ENCODE data around the gene HAUS1.
"Not testable (repeated sequence)": the region's sequence is repeated elsewhere in the genome, so short reads cannot be mapped to it uniquely, and the experiment has no call there.

HAUS1 gene

GRCh38 chr18:46141199-46141598, 37.0 kb downstream of the HAUS1 start:
- no peaks in the 10 kb centered on the region for H3K27me3 ChIP-seq (ENCODE audit: control insufficient read depth, insufficient read depth, low read length)
- H3K4me3 ChIP-seq (ENCODE audit: low read length): no peak overlapping the region
- H3K4me1 ChIP-seq (ENCODE audit: control insufficient read depth, insufficient read depth, low read length): no peaks in the 10 kb centered on the region
- H3K27ac ChIP-seq (ENCODE audit: low read depth, low read length): no peak overlapping the region
- H3K9ac ChIP-seq (ENCODE audit: low read length): no peak overlapping the region
- no peaks in the 10 kb centered on the region for H3K36me3 ChIP-seq (ENCODE audit: control insufficient read depth, insufficient read depth, low read length)

GRCh38 chr18:46148810-46149209, 44.6 kb downstream of the HAUS1 start:
- Histone ChIP-seq H3K36me3 (ENCODE audit: control insufficient read depth, insufficient read depth, low read length) (no peaks in the 10 kb centered on the region), H3K27ac (ENCODE audit: low read depth, low read length) (no peak overlapping the region), H3K27me3 (ENCODE audit: control insufficient read depth, insufficient read depth, low read length) (no peaks in the 10 kb centered on the region), H3K4me3 (ENCODE audit: low read length) (no peak overlapping the region), H3K4me1 (ENCODE audit: control insufficient read depth, insufficient read depth, low read length) (no peaks in the 10 kb centered on the region), H3K9ac (ENCODE audit: low read length) (no peak overlapping the region)

DNA sequence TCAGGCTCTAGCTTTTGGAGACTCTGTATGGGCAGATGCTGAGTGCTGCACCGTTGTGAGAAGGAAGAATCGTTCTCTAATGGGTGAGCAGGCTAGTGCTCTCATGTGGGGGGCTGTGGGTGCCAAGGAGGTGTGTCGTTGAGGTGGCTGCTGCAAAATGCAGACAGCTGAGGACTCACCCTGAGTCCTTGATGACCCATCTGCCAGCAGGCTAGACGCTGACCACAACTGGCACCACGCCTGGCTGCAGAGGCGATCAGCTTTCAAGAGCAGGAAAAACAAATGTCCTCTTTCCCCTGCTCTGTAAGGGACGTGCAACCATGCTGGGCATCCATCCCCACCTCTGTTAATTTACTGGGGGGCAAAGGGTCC, 48.2 kb downstream of the HAUS1 start:
- Histone ChIP-seq H3K27ac (ENCODE audit: low read depth, low read length) (no peak overlapping the region), H3K27me3 (ENCODE audit: control insufficient read depth, insufficient read depth, low read length) (no peaks in the 10 kb centered on the region), H3K4me1 (ENCODE audit: control insufficient read depth, insufficient read depth, low read length) (no peaks in the 10 kb centered on the region), H3K9ac (ENCODE audit: low read length) (no peak overlapping the region), H3K36me3 (ENCODE audit: control insufficient read depth, insufficient read depth, low read length) (no peaks in the 10 kb centered on the region), H3K4me3 (ENCODE audit: low read length) (no peak overlapping the region)

DNA sequence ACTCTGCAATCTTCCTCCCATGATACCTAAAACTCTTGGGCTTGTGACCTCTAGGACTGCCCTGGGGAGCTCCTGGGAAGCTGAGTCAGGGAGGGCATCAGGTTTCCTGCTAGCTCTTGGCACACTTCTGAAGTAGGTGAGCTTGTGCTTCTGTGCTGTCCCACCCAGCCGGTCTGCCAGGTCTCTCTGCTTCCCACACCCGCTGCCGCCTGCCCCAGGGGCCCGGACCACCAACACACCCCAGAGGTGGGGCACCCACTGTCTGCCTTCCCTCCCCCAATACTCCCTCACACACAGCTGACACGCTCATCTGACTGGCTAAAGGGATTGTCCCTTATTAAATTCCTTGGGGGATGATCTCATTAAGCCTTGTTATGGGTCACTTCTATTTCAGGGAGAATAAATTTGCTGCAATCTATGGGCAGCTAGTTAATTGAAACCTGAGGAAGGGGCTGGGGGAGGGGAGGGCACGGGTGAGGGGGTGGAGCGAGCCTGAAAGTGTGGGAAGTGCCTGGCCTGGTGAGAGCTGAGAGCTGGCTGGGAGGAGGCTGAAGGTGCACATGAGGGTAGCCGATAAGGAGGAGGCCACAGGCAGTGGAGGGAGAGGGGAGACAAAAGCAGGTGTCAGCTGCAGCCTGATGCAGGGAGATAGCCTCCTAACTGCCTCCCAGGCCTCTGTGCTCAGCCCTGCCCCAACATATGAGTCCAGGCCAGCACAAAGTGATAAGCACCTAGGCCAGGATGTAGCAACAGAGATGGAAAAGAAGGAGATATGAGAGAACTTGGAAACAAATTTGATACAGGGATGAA, 48.8 kb downstream of the HAUS1 start:
- no peaks in the 10 kb centered on the region for H3K36me3 ChIP-seq (ENCODE audit: control insufficient read depth, insufficient read depth, low read length)
- H3K27me3 ChIP-seq (ENCODE audit: control insufficient read depth, insufficient read depth, low read length): no peaks in the 10 kb centered on the region
- H3K4me3 ChIP-seq (ENCODE audit: low read length): no peak overlapping the region
- H3K9ac ChIP-seq (ENCODE audit: low read length): no peak overlapping the region
- H3K4me1 ChIP-seq (ENCODE audit: control insufficient read depth, insufficient read depth, low read length): no peaks in the 10 kb centered on the region
- no peak overlapping the region for H3K27ac ChIP-seq (ENCODE audit: low read depth, low read length)

DNA sequence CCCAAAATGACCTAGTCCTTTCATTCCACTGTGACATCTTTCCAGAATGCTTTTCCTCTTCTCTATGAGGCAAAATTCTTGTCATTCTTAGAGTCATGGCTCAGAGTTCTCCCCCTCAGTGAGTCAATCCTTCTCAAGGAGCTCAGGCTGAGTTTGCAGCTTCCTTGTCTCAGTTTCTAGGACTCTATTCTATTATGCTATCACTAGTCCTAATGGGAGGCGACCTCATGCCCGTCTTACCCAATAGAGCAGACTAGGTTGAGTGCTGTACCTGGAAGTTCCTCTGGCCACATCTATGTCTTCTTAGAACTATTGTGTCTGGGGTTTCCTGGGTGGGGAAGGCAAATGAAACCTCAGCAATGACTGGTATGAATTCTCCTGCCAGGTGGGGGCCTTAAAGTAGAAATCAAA, 51.5 kb downstream of the HAUS1 start:
- H3K27ac ChIP-seq (ENCODE audit: low read depth, low read length): no peak overlapping the region
- H3K4me1 ChIP-seq (ENCODE audit: control insufficient read depth, insufficient read depth, low read length): no peaks in the 10 kb centered on the region
- H3K36me3 ChIP-seq (ENCODE audit: control insufficient read depth, insufficient read depth, low read length): no peaks in the 10 kb centered on the region
- H3K27me3 ChIP-seq (ENCODE audit: control insufficient read depth, insufficient read depth, low read length): no peaks in the 10 kb centered on the region
- no peak overlapping the region for H3K9ac ChIP-seq (ENCODE audit: low read length)
- no peak overlapping the region for H3K4me3 ChIP-seq (ENCODE audit: low read length)

- Histone ChIP-seq H3K4me3 (ENCODE audit: low read length) (no peak overlapping the region), H3K27me3 (ENCODE audit: control insufficient read depth, insufficient read depth, low read length) (no peaks in the 10 kb centered on the region), H3K27ac (ENCODE audit: low read depth, low read length) (no peak overlapping the region), H3K9ac (ENCODE audit: low read length) (no peak overlapping the region), H3K36me3 (ENCODE audit: control insufficient read depth, insufficient read depth, low read length) (no peaks in the 10 kb centered on the region), H3K4me1 (ENCODE audit: control insufficient read depth, insufficient read depth, low read length) (no peaks in the 10 kb centered on the region)
Measured at GRCh38 chr18:46156124-46156745, 52.0 kb downstream of the HAUS1 start.

- Histone ChIP-seq H3K4me3 (ENCODE audit: low read length) (no peak overlapping the region), H3K36me3 (ENCODE audit: control insufficient read depth, insufficient read depth, low read length) (no peaks in the 10 kb centered on the region), H3K9ac (ENCODE audit: low read length) (no peak overlapping the region), H3K27ac (ENCODE audit: low read depth, low read length) (no peak overlapping the region), H3K27me3 (ENCODE audit: control insufficient read depth, insufficient read depth, low read length) (no peaks in the 10 kb centered on the region), H3K4me1 (ENCODE audit: control insufficient read depth, insufficient read depth, low read length) (no peaks in the 10 kb centered on the region)
Measured at GRCh38 chr18:46156843-46157242, 52.7 kb downstream of the HAUS1 start.

DNA sequence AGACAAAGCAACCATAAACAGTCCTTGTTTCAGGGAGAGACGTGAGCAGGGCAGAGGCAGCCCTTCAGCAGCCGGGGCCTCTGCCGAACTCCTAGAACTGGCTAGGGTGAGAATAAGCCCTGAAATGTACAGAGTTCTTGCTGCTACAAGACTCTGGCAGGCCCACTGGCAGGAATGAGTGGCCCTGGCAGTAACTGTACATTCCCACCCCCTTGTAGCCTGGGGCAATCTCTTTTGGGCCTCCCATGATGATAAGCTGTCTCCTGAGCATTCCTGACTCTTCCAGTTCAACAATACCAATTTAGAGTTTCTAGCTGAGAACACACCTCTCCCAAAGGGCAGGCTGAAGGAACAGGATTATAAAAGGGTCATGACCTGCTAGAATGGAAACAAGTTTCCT, 54.3 kb downstream of the HAUS1 start:
- Histone ChIP-seq H3K4me1 (ENCODE audit: control insufficient read depth, insufficient read depth, low read length) (no peaks in the 10 kb centered on the region), H3K9ac (ENCODE audit: low read length) (no peak overlapping the region), H3K36me3 (ENCODE audit: control insufficient read depth, insufficient read depth, low read length) (no peaks in the 10 kb centered on the region), H3K4me3 (ENCODE audit: low read length) (no peak overlapping the region), H3K27me3 (ENCODE audit: control insufficient read depth, insufficient read depth, low read length) (no peaks in the 10 kb centered on the region), H3K27ac (ENCODE audit: low read depth, low read length) (no peak overlapping the region)

DNA sequence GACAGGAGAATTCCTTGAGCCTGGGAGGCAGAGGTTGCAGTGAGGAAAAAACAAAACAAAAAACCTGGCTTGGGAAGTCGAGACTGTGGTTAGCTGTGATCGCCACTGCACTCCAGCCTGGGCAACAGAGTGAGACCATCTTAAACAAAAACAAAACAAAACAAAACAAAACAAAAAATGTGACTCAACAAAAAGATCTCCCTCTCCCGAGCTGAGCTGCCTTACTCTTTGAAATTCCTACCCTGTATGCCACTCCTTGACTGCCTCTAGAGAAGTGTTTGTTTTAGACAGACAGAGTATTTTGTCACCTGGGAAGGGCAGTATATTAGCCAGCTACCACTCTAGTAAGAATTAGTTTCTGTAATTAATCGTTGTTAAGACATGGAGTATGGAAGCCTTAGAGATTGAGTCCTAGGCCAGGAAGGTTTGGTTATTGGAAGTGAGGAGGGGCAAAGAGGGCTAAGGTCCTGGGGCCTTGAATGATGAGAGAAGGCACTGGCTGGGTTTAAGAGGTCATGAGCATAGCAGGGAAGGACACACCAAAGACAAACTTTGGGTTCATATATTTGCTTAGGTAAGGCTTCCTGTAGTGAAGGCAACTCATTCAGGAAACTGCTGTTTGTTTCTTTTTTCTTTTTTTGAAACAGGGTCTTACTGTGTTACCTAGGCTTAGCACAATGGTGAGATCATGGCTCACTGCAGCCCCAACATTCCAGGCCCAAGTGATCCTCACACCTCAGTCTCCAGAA, 56.0 kb downstream of the HAUS1 start:
- no peak overlapping the region for H3K4me3 ChIP-seq (ENCODE audit: low read length)
- no peak overlapping the region for H3K27ac ChIP-seq (ENCODE audit: low read depth, low read length)
- H3K9ac ChIP-seq (ENCODE audit: low read length): no peak overlapping the region
- H3K36me3 ChIP-seq (ENCODE audit: control insufficient read depth, insufficient read depth, low read length): no peaks in the 10 kb centered on the region
- no peaks in the 10 kb centered on the region for H3K27me3 ChIP-seq (ENCODE audit: control insufficient read depth, insufficient read depth, low read length)
- H3K4me1 ChIP-seq (ENCODE audit: control insufficient read depth, insufficient read depth, low read length): no peaks in the 10 kb centered on the region

DNA sequence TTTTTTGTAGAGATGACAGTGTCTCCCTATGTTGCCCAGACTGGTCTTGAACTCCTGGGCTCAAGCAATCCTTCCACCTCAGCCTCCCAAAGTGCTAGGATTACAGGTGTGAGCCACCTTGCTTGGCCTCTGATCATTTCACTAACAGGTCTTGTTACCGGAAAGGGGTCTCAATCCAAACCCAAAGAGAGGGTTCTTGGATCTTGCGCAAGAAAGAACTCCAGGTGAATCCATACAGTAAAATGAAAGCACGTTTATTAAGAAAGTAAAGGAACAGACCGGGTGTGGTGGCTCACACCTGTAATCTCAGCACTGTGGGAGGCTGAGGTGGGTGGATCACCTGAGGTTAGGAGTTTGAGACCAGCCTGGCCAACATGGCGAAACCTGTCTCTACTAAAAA, 56.7 kb downstream of the HAUS1 start:
- not testable (repeated sequence) for H3K4me3 ChIP-seq (ENCODE audit: low read length); H3K27ac ChIP-seq (ENCODE audit: low read depth, low read length); H3K36me3 ChIP-seq (ENCODE audit: control insufficient read depth, insufficient read depth, low read length); H3K4me1 ChIP-seq (ENCODE audit: control insufficient read depth, insufficient read depth, low read length); H3K27me3 ChIP-seq (ENCODE audit: control insufficient read depth, insufficient read depth, low read length); H3K9ac ChIP-seq (ENCODE audit: low read length)

DNA sequence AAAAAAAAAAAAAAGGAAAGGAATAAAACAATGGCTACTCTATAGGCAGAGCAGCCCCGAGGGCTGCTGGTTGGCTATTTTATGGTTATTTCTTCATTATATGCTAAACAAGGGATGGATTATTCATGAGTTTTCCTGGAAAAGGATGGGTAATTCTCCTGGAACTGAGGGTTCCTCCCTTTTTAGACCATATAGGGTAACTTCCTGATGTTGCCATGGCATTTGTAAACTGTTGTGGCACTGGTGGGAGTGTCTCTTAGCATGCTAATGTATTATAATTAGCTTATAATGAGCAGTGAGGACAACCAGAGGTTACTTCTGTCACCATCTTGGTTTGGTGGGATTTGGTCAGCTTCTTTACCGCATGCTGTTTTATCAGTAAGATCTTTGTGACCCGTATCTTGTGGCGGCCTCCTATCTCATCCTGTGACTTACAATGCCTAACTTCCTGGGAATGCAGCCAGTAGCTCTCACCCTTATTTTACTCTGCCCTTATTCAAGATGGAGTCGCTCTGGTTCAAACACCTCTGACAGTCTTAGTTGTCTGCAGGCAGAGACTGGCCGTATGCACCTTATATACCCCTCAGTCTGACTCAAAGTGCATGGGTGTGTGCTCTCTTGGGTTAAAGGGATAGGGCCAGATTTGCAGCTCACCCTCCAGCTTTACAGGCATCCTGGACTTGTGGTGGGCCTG, 57.7 kb downstream of the HAUS1 start:
- Histone ChIP-seq H3K9ac (ENCODE audit: low read length) (no peak overlapping the region), H3K4me1 (ENCODE audit: control insufficient read depth, insufficient read depth, low read length) (no peaks in the 10 kb centered on the region), H3K4me3 (ENCODE audit: low read length) (no peak overlapping the region), H3K27ac (ENCODE audit: low read depth, low read length) (no peak overlapping the region), H3K27me3 (ENCODE audit: control insufficient read depth, insufficient read depth, low read length) (no peaks in the 10 kb centered on the region), H3K36me3 (ENCODE audit: control insufficient read depth, insufficient read depth, low read length) (no peaks in the 10 kb centered on the region)

DNA sequence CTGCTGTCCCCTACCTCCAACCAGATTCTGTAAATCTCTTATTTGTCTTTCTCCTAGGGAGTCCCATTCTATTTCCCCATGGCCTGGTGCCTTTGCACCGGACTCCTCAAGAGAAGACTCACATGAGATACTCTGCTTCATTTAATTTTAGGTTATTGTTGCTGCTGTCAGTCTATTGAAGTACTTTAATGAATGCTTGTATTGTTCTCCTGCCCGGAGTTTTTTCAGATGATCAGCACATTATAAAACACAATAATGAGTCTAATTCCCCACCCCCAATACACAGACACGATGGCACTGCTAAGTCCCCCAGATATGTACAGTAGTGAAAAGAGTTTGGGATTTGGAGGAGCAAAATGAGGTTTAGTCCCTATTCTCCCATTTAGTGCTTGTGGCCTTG, 58.9 kb downstream of the HAUS1 start:
- no peaks in the 10 kb centered on the region for H3K36me3 ChIP-seq (ENCODE audit: control insufficient read depth, insufficient read depth, low read length)
- no peak overlapping the region for H3K9ac ChIP-seq (ENCODE audit: low read length)
- H3K27ac ChIP-seq (ENCODE audit: low read depth, low read length): no peak overlapping the region
- H3K4me3 ChIP-seq (ENCODE audit: low read length): no peak overlapping the region
- no peaks in the 10 kb centered on the region for H3K27me3 ChIP-seq (ENCODE audit: control insufficient read depth, insufficient read depth, low read length)
- no peaks in the 10 kb centered on the region for H3K4me1 ChIP-seq (ENCODE audit: control insufficient read depth, insufficient read depth, low read length)
